ENCODE data around the gene SLC4A3. TPM values are rescaled to one million over a fixed set of nuclear protein-coding genes. Genes with fewer than 3 reads are reported as not detected.
A peak's percentile ranks its signal among the peaks of the same experiment; 100 is the strongest.

SLC4A3 gene, protein sequence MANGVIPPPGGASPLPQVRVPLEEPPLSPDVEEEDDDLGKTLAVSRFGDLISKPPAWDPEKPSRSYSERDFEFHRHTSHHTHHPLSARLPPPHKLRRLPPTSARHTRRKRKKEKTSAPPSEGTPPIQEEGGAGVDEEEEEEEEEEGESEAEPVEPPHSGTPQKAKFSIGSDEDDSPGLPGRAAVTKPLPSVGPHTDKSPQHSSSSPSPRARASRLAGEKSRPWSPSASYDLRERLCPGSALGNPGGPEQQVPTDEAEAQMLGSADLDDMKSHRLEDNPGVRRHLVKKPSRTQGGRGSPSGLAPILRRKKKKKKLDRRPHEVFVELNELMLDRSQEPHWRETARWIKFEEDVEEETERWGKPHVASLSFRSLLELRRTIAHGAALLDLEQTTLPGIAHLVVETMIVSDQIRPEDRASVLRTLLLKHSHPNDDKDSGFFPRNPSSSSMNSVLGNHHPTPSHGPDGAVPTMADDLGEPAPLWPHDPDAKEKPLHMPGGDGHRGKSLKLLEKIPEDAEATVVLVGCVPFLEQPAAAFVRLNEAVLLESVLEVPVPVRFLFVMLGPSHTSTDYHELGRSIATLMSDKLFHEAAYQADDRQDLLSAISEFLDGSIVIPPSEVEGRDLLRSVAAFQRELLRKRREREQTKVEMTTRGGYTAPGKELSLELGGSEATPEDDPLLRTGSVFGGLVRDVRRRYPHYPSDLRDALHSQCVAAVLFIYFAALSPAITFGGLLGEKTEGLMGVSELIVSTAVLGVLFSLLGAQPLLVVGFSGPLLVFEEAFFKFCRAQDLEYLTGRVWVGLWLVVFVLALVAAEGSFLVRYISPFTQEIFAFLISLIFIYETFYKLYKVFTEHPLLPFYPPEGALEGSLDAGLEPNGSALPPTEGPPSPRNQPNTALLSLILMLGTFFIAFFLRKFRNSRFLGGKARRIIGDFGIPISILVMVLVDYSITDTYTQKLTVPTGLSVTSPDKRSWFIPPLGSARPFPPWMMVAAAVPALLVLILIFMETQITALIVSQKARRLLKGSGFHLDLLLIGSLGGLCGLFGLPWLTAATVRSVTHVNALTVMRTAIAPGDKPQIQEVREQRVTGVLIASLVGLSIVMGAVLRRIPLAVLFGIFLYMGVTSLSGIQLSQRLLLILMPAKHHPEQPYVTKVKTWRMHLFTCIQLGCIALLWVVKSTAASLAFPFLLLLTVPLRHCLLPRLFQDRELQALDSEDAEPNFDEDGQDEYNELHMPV
- 7.6 and 12.1 TPM in 2 replicates for polyA plus RNA-seq (2011; rRNA removed)
- polyA minus RNA-seq (2011; rRNA and poly(A)+ RNA removed) = 6.4 and 7.7 TPM in 2 replicates

DNA sequence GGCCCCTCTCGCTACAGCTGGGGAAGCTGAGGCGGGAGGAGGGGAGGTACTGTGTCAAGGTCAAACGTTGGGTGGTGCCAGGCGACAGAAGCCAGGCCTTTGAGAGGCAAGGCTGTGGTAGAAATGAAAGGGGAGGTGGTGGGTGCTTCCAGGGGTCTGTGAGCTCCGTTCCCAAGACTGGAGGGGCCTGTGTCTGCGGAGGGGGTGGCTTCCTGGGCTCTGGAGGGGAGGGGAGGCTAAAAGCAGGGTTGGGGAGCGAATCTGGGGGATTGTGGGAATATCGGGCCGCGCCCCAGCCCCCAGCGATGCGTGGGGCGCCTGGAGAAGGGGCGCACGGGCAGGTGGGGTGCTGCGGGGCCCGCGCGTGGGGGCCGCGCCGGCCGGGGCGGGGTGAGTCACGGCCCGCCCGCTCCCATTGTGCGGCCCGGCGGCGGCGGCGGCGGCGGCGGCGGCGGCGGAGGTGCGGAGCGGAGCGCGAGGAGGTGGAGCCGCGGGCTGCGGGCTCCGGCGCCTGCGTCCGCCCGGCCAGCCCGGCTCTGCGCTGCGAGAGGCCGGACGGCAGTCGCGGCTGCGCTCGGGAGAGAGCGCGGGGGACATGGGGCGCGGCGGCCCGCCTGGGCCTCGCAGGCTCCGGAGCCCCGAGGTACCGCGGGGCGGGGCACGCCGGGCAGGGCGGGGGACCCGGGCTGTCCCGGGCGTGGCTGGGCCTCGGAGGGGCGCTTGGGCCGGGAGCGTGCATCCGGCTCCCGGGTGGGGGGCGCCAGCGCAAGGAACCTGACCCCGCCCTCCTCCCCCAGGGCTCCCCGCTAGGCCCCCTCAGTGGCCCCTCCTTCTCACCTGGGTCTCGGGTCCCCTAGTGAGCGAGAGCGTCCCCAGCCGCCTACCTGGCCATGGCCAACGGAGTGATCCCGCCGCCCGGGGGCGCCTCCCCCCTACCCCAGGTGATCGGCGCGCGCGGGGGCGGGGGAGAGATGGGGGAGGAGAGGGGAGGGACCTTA is at the start of gene SLC4A3:
TSS of gene SLC4A3 (plus strand) at position 528 of the 998 bp plus-strand sequence. CDS start at position 891, 363 bp downstream.
- ChIA-PET POLR2A (no interaction called here), CTCF (interaction anchor here (1.0 to 1.7 kb wide), 6 partner anchors 11 to 68 kb away, joined by 3 to 6 read pairs (median 5); no protein-coding TSS in a partner anchor)
- H3K36me3 ChIP-seq (ENCODE audit: control insufficient read depth, insufficient read depth, low read length) = peaks cover 2% of the 10 kb centered on the region; the same call in 1 of the 2 replicates
- H3K27me3 ChIP-seq (ENCODE audit: control insufficient read depth, insufficient read depth, low read length) = peaks cover 2% of the 10 kb centered on the region; the same call in 1 of the 2 replicates
- TF ChIP-seq, protein P1, sequence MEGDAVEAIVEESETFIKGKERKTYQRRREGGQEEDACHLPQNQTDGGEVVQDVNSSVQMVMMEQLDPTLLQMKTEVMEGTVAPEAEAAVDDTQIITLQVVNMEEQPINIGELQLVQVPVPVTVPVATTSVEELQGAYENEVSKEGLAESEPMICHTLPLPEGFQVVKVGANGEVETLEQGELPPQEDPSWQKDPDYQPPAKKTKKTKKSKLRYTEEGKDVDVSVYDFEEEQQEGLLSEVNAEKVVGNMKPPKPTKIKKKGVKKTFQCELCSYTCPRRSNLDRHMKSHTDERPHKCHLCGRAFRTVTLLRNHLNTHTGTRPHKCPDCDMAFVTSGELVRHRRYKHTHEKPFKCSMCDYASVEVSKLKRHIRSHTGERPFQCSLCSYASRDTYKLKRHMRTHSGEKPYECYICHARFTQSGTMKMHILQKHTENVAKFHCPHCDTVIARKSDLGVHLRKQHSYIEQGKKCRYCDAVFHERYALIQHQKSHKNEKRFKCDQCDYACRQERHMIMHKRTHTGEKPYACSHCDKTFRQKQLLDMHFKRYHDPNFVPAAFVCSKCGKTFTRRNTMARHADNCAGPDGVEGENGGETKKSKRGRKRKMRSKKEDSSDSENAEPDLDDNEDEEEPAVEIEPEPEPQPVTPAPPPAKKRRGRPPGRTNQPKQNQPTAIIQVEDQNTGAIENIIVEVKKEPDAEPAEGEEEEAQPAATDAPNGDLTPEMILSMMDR (IDR thresholded peaks at IDR 0.05; ENCODE audit: insufficient read depth, low read depth, low read length) = no peak; the same call in 1 of the 2 replicates
- H3K4me3 ChIP-seq (ENCODE audit: low read depth, low read length) = peak within 1 kb of the TSS; percentile 67
- no peak for DNase-seq (ENCODE audit: low read depth)

DNA sequence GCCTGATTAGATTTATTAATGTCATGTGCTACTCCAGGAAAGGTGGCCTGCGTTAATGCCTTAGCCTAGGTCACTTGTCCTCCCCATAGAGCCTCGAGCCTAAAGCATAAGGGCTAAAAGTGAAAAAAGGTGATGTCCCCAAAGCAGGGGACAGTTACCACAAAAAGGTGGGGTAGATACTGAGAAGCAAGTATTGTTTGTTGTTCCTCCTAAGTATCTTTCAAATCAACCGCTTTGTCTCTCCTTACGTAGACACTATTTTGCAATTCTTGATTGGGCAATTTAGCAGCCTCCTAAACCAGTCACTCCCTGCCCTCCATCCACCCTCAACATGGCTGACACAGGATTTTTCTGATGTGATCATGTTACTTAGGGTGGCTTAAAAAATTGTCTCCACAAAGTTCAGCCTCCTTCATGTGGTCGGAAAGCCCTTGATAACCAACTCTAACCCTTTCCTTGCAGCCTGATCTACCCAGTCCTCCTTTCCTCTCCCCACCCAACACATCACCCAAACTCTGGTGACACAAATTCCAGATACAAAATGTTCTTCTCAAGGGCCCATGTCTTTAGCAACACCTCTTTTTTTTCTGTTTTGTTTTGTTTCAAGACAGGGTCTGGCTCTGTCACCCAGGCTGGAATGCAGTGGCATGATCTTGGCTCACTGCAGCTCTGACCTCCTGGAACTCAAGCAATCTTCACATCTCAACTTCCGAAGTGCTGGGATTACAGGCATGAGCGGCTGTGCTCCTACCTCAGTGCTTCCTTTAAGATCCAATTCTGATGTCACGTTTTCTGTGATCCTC is 48.4 kb upstream of the SLC4A3 start:
- Histone ChIP-seq H3K27me3 (ENCODE audit: control insufficient read depth, insufficient read depth, low read length) (peaks cover 10% of the 10 kb centered on the region), H3K4me3 (ENCODE audit: low read depth, low read length) (no peak overlapping the region), H3K36me3 (ENCODE audit: control insufficient read depth, insufficient read depth, low read length) (no peaks in the 10 kb centered on the region)
- TF ChIP-seq, protein P1 (IDR thresholded peaks at IDR 0.05; ENCODE audit: insufficient read depth, low read depth, low read length) = no peak
- POLR2A ChIA-PET = no interaction called here
- CTCF ChIA-PET = interaction anchor here (0.6 to 3.9 kb wide), 2 partner anchors 18 to 63 kb away, joined by 3 to 12 read pairs; no protein-coding TSS in a partner anchor
- no peak for DNase-seq (ENCODE audit: low read depth)

DNA sequence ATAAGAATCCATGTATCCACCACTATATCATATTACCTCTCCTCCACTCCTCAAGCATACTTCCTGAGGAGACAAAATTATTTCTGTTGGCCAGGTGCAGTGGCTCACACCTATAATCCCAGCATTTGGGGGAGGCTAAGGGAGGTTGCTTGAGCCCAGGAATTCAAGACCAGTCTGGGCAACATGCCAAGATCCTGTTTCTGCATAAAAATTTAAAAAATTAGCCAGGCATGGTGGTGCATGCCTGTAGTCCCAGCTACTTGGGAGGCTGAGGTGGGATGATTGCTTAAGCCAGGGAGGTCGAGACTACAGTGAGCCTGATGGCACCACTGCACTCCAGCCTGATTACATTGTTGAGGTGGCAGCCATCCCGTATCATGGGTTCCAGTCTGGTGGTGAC is 46.1 kb upstream of the SLC4A3 start:
- Histone ChIP-seq H3K27me3 (ENCODE audit: control insufficient read depth, insufficient read depth, low read length) (peaks cover 11% of the 10 kb centered on the region), H3K4me3 (ENCODE audit: low read depth, low read length) (no peak overlapping the region), H3K36me3 (ENCODE audit: control insufficient read depth, insufficient read depth, low read length) (no peaks in the 10 kb centered on the region)
- TF ChIP-seq, protein P1 (IDR thresholded peaks at IDR 0.05; ENCODE audit: insufficient read depth, low read depth, low read length) = no peak
- ChIA-PET POLR2A (interaction anchor here (0.7 kb wide), 1 partner anchor 15 kb away, joined by 3 read pairs; no protein-coding TSS in a partner anchor), CTCF (interaction anchor here (1.1 to 3.9 kb wide), 2 partner anchors 10 to 21 kb away, joined by 3 to 12 read pairs; partner anchors contain the start of gene OBSL1)
- no peak for DNase-seq (ENCODE audit: low read depth)

- ChIA-PET POLR2A (no interaction called here), CTCF (no interaction called here)
- no peaks in the 10 kb centered on the region for H3K36me3 ChIP-seq (ENCODE audit: control insufficient read depth, insufficient read depth, low read length)
- H3K27me3 ChIP-seq (ENCODE audit: control insufficient read depth, insufficient read depth, low read length) = no peaks in the 10 kb centered on the region
- no peak overlapping the region for H3K4me3 ChIP-seq (ENCODE audit: low read depth, low read length)
- TF ChIP-seq, protein P1 (IDR thresholded peaks at IDR 0.05; ENCODE audit: insufficient read depth, low read depth, low read length) = no peak
- DNase-seq (ENCODE audit: low read depth) = no peak
These were observed 36.3 kb upstream of the SLC4A3 start for GRCh38 chr2:219591091-219591490.

Data from BJ (cell line).